H54 (cell line): ENCODE data around the gene KCNC2.
"Not testable (repeated sequence)": the region's sequence is repeated elsewhere in the genome, so short reads cannot be mapped to it uniquely, and the experiment has no call there.

Experiments
- DNase-seq: peaks from one replicate; pipeline ENCODE4 v3.0.0; 2011; ENCODE audit warnings: low spot score, mixed read lengths; ENCODE audit not compliant: insufficient read length
- FAIRE-seq: peaks from 3 replicates; lab custom pipeline; 2011; peaks lifted over from hg19 to GRCh38; lab: Jason Lieb, UNC
- POLR2A ChIP-seq: IDR thresholded peaks from 2 replicates; pipeline ENCODE4 v1.6.1; 2011; ENCODE audit warnings: low read depth, mild to moderate bottlenecking, low read length

KCNC2 gene

DNA sequence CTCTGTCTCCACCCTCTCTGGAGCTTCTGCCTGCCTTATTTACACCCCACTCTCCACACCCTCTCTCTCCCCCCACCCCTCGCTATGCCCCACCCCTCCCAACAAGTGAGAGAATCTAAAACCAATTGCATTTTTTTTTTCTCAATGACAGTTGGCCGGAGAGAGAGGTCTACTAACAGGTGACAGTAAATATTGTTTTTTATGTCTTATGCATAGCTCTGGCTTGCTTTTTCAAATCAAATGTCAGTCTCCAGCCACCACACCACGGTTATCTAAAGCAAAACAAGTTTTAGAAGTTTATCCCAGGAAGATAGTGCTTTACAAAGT is at the start of gene KCNC2:
Gene KCNC2 (minus strand): TSS at position 28 of the 327 bp plus-strand sequence.
- no peak for TF ChIP-seq POLR2A
- FAIRE-seq: no peak
- DNase-seq: no peak

DNA sequence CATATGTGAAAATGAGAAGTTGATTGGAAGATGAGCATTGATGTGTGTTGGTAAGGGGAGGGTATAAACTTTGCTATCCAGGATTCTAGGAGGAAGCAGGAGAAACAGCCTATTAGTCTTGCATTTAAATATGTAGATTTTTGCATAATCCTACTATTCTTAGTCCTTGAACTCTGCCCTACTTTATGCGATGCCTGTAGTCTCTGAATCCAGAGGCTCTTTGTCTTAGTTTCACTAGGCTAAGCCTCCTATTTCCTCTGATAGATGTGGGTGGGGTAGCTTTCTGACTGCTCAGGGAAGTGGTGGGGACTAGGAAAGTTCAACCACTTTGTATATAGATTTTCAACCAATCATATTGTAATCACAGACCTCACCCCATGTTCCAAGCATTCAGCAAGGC is 49.5 kb upstream of the KCNC2 start:
- TF ChIP-seq POLR2A: no peak
- DNase-seq (no peak), FAIRE-seq (no peak)

DNA sequence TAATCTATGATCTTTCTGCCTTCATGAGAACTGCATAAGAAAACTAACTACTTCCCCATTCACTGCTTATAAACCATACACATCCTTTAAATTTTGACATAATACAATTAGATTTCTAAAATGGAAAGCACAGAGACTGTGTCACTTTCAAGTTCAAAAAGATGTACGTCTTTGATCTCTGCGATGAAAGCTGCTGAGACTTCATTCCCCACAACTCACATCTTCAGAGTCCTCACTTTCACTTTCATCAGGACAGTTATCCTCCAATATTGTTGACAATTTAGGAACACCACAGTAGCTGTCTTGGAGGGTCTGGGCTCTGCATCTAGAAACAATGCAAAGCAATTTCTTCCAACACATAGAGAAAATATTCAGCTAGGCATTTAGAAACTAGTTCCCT is 47.9 kb upstream of the KCNC2 start:
- TF ChIP-seq POLR2A: no peak
- DNase-seq (no peak), FAIRE-seq (no peak)

DNA sequence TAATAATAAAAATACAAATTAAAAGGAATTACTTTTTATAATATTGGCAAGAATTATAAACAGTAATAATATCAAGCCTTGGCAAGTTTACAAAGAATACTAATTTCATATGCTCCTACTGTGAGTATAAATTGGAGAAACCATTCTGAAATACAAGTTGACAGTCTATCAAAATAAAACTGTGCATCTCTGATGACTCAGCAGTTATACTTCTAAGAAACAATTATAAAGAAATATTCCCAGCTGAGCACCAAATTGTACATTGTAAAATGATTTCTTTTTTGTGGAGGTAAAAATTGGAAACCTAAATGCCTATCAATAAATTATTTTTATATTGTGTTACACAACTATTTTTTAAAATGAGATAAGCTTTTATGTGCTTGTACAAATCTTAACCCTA is 35.5 kb upstream of the KCNC2 start:
- DNase-seq (no peak), FAIRE-seq (no peak)
- no peak for TF ChIP-seq POLR2A

DNA sequence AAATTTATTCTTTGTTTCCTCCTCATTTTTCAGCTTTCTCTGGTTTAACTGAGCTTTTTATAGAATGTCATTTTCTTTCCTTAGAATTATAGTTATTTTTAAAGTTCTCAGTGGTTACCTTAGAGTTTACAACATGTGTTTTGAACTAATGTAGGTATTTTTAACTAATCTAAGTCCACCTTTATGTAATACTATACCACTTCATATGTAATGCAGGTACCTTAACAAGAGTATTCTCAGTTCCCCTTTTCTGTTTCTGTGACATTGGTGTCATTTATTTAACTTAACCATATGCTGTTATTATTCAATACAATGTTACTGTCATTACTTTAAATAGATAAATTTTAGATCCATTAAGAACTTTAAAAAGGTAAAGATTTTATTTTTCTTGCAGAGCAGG is 30.3 kb upstream of the KCNC2 start:
- no peak for TF ChIP-seq POLR2A
- FAIRE-seq: no peak
- no peak for DNase-seq

DNA sequence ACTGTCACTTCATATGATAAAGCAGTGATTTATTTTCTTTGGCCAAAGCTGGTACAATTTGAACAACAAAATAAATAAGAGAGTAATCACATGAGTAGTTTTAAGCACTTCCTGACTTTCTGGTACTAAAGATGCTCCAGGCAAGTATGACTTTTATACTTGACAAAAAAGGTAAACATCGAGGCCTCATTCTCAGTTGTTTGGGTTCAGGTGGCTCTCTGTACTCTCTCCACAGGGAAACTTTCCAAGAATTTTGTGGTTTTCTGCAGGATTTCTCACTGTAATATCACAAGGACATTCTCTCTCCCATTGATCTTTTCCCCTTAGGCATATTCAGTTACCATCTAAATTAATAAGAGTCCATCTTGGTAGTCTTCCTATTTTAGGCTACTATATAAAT is 26.6 kb upstream of the KCNC2 start:
- DNase-seq (no peak), FAIRE-seq (peak; percentile 38)
- no peak for TF ChIP-seq POLR2A

DNA sequence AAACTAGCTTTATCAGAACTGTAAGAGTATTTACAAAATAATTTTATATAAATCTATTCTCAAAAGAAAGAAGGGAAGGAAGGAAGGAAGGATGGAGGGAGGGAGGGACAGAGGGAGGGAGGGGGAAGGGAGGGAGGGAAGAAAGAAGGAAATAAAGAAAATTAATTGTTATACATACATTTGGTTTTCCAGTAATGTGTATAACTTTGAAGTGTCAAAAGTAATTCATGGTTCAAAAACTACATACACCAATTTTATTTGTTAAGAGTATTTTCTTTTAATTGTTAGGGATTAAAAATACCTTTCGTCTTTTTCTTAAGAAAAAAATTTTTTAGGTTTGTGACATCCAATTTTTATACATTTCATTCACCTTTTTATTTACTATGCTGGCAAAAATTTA is 17.5 kb upstream of the KCNC2 start:
- DNase-seq (no peak), FAIRE-seq (no peak)
- TF ChIP-seq POLR2A: no peak

DNA sequence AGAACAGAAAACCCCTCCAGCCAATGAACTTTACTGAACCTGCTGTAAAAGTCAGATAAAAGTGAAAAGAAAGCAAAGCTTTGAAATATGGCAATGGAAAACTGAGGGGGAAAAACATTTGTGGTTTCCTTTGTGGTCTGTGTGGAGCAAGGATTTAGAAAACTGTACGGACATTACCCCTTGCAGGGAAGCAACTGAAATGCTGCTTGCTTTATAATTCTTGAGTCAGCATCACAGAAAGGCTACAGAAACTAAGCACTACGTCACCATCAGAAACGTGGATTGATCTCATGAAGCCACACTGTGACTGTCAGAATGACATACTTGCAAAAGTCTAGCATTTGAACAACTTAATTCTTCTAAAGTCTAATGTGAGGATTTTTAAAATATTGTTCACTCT is 2.4 kb upstream of the KCNC2 start:
- FAIRE-seq (peak; percentile 72), DNase-seq (no peak)
- TF ChIP-seq POLR2A: no peak

DNA sequence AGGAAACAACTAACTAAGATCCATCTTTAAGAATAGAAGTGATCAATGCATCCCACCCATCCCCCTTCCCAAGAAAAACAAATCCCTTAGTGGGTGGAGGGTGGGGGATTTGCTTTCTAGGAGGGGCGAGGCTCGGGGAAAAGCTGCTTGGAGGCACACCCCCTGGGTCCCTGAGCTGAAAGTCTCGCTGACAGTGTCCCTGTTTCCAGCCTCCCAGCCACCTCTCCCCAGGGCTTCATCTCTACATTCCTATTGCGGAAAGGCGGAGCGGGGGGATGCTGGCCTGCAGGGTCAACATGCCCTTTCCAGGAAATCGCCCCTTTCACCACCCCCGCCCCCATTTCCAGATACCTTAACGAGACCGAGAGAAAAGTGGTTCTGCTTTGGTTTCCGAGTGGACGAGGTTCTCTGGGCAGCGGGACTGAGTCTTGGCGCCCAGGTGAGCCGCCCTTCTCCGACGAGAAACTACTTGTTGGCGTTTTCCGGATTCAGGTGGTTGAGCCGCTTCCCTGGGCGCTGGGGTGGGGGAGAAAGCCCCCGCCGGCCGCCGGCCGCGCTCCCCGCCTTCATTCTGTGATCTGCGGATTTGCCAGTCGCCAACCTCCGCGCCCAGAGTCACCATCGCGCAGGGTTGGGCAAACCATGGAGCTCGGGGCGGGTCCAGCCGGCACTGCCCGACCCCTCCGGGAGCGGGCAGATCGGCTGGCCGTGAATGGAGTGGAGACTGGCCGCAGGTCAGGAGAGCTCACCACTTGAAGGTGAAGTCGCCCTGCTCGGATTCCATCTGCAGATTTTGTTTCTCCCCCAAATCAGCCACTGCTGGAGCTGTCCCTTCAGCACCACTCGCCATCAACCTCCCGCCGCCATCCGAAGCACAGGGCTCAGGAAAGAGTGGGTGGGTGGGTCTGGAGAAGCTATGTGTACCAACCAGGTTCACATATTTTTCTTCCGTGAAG is 505 bp downstream of the KCNC2 start:
- FAIRE-seq: no peak
- no peak for TF ChIP-seq POLR2A

DNA sequence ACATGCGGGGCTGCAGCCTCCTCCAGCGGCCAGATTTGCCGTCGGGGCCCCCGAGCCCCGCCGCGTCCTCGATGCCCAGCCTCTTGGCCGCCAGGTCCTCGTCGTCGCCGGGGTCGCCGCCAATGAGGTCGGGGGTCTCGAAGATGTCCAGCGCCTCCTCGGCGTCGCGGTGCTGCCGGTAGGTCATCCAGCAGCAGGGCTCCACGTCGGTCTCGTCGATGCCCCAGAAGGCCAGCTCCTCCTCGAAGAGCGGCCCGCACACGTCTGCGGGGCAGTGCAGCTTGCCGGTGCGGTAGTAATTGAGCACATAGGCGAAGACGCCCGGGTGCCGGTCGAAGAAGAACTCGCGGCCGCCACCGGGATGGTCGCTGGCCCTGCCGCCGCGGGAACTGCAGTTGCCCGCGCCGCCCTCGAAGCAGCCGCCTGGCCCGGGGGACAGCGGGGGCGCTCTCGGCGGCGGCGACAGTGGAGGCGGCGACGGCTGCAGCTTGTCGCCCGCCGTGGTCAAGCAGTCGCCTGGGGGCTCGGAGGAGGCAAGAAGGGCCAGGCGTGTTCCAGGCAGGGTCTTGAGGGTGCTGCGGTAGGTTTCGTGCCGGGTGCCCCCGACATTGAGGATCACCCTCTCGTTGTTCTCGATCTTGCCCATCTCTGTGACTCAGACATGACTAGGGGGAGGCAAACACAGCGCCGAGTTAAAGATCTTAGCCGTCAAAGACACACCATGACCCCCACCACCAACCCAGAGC is 2.1 kb downstream of the KCNC2 start:
- DNase-seq (no peak), FAIRE-seq (no peak)
- TF ChIP-seq POLR2A: no peak

More for the DNA sequence above, 505 bp downstream of the KCNC2 start:
- DNase-seq: peak; percentile 21

DNA sequence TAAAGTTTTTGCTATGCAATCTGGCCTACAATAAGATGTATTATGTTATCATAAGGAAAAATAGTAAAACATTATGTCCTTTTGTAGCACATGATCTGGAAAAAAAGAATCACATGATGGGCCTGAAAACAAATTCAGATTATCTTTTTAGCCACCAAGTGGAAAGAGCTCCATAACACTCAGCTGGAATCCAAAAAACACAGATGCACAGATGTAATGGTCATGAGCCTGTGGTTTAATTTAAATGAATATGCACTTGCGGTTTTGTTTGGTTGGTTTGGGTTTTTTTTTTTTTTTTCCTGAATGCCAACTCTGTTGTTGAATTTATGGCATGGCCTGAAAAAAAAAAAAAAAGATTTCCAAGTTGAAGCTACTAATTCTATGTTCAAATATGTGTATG is 4.1 kb downstream of the KCNC2 start:
- FAIRE-seq (no peak), DNase-seq (no peak)
- TF ChIP-seq POLR2A: no peak

DNA sequence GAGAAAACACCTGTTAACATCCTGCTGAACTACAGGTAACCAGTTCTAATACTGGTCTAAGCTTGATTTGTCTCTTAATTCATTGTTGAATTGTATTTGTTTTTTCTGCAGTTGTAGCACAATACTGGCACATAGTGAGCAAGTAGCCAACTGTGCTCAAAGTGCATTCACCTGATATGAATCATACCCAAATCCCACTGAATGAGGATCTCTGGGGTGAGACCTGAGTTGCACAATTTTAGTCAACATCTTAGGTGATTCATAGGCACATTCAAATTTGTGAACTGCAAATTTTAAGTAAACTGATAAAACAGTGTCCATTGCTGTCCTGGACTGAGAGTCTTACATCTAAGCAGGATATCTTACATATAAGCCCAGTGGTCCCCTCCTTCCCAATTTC is 12.8 kb downstream of the KCNC2 start:
- TF ChIP-seq POLR2A: no peak
- no peak for DNase-seq
- FAIRE-seq: no peak

DNA sequence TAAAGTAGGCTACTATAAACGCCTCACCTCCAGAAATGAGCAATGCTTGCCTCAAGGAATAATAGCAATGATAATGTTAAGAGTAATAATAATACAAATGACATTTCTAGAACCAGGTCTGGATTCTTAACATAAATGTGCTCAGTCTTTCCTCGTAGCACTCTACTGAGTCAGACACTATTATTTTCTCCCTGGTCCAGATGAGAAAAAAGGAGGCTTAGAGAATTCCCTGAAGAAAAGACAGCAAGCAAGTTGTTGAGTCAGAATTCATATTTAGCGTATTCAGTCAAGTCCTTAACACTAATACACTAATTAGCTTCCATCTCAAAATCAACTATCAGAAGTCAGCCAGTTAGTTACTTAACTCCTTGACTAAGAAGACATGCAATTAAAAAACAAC is 13.2 kb downstream of the KCNC2 start:
- TF ChIP-seq POLR2A: no peak
- DNase-seq: no peak
- no peak for FAIRE-seq

DNA sequence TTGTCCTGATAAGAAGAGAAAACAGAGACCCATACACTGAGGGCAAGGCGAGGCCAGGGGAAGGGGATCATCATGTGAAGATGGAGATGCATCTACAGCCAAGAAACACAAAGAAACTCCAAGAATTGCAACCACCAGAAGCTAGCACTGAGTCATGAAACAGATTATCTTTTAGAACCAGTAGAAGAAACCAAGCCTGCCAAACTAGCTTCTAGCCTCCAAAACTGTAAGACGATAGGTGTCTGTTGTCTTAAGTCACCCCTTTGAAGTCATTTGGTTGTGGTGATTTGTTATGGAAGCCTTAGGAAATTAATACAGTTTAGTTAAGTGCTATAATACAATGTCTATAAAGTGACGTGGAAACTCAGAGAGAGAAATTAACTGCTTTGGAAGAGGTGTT is 15.4 kb downstream of the KCNC2 start:
- TF ChIP-seq POLR2A: no peak
- FAIRE-seq: no peak
- DNase-seq: no peak

DNA sequence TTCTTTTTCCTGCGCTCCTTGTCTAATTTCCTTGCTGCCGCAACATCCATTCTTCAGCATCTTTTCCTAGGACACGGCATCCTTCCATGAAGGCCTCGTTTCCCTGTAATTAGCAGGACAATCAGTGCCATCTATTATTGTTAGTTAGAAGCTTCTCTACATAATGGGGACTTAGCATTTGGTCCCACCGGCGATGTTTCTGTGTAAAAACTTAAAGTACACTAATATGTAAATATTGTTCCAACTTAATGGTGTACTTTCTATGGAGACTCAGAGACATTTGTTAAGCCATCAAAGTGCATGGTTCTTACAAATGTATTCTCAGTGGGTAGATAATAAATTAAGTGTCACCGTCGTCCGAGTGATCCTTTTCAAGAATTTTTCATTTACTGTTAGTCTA is 17.4 kb downstream of the KCNC2 start:
- no peak for TF ChIP-seq POLR2A
- FAIRE-seq (no peak), DNase-seq (no peak)

DNA sequence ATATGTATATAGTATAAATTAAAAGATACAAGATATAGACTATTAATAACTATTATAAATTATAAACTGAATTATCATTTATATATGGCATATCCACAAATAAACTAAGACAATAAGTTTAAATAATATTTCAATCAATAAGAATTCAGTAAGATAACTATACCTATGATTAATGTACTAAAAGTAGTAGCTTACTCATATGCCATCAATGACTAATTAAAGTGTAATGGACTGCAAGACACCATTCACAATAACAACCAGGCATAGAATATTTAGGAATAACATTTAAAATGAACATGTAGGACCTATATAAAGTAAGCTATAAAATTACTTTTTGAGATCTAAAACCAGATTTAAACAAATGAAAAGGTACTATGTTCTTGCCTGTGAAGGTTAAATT is 18.8 kb downstream of the KCNC2 start:
- FAIRE-seq (no peak), DNase-seq (no peak)
- no peak for TF ChIP-seq POLR2A

DNA sequence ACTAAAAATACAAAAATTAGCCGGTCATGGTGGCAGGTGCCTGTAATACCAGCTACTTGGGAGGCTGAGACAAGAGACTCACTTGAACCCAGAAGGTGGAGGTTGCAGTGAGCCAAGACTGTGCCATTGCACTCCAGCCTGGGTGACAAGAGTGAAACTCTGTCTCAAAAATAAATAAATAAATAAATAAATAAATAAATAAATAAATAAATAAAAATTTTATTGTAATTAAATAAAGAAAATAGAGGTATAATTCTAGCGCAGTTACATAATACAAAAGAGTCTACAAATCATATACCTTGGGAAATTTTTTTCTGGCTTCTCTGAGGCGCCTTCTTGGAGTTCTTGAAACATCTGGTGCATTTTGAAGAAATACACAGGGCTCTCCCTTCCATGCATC is 23.8 kb downstream of the KCNC2 start:
- DNase-seq, FAIRE-seq: not testable (repeated sequence)
